ENCODE measurements around the gene RCVRN.

Gene RCVRN

DNA sequence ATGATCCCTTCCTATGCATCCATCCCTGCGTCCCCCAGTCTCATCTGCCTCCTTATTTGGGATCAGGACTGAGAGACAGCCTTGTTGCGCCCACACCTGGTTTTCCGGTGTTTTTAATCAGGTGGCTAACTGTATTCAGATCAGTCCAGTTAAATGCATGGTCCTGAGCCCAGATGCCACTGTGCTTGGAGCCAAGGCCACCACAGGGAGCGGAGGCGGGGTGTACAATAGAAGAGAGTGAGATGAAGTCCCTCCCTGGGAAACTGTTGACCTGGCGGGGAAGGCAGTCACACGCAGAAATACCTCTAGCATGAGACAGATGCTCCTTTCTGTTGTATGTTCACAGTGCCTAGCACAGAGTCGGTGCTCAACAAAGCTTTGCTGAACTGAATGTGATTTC is 6.3 kb downstream of the RCVRN start:
- no peak for DNase-seq (ENCODE audit: low spot score)

GRCh38 chr17:9897372-9897968 is 7.6 kb downstream of the RCVRN start:
- DNase-seq (ENCODE audit: low spot score): no peak

- no peak for DNase-seq (ENCODE audit: low spot score)
These were observed 9.1 kb downstream of the RCVRN start for GRCh38 chr17:9895923-9896322.

- no peak for DNase-seq (ENCODE audit: low spot score)
These were observed 10.8 kb downstream of the RCVRN start for GRCh38 chr17:9894231-9894630.

- no peak for DNase-seq (ENCODE audit: low spot score)
These were observed 11.6 kb downstream of the RCVRN start for GRCh38 chr17:9893411-9894012.

DNA sequence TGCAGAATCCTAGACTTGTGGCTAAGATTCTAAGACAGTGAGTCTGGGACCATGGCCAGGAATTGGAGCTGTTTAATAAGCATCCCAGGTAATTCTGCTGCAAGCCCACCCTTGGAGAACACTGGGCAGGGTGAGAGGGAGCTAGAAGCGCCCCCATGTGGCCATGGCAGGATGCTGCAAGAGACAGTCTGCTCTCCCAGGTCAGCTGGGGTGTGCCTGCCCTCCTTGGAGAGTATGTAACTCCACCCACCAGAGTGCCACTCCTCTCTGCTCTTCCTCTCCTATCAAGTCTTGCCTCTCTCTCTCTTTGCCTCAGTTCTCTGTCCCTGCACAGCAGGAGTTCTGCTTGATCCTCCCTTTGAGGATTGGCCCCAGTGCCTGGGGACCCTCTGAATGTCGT is 14.9 kb downstream of the RCVRN start:
- DNase-seq (ENCODE audit: low spot score): no peak

GRCh38 chr17:9887508-9887907 is 17.6 kb downstream of the RCVRN start:
- no peak for DNase-seq (ENCODE audit: low spot score)

- peak; percentile 41 for DNase-seq (ENCODE audit: low spot score)
These were observed 18.7 kb downstream of the RCVRN start for GRCh38 chr17:9886141-9886930.

DNA sequence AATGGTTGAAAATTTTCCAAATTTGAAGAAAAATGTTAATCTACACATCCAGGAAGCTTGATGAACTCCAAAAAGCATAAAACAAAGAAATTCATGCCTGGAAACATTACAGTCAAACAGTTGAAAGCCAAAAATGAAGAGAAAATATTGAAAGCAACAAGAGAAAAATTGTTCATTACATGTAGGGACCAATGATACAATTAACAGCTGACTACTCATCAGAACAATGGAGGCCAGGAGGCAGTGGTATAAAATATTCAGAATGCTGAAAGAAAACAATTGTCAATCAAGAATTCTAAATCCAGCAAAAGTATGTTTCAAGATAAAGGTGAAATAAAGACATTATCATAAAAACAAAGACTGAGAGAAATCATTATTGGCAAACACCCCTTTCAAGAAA is 21.6 kb downstream of the RCVRN start:
- no peak for DNase-seq (ENCODE audit: low spot score)

DNA sequence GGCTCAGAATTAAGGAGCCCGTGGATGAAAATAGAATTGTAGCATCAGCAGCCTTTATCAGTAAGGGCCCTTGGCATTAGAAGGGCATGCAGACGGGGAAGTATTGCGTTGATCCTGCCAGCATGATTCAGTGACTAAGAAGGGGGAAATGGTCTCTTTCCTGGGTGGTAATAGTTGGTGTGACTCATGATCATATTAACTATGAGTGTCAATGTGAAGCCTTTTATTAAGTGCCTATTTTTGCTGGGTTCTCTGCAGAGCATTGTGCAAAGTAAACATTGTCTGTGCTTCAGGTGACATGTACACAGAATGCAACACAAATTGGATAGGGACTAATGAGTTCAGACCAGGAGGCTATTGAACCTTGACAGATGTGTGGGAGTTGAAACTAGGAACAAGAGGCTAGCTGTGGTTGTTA is 24.5 kb downstream of the RCVRN start:
- DNase-seq (ENCODE audit: low spot score): peak; percentile 52

DNA sequence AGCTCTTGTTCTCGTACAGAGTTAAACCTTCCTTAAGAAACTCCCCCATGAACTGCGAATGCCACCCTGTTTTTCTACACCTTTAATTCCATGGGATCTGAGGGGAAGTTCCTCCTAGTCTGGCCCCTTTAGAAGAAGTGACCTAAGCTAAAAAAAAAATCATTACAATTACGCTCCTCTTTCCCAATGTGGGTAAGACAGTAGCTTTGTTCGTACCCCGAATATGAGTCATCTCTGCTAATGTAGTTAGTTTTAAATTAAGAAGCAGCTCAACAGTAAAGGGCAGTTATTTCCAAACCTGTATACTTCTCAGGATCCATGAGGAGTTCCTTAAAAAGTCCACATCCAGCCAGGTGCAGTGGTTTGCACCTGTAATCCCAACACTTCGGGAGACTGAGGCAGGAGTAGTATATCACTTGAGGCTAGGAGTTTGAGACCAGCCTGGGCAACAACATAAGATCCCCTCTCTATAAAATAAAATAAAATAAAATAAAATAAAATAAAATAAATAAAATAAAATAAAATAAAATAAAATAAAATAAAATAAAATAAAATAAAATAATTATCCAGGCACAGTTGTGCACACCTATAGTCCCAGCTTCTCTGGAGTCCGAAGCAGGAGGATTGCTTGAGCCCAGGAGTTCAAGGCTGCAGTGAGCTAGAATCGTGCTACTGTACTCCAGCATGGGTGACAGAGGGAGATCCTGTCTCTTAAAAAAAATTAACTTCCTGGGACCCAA is 26.1 kb downstream of the RCVRN start:
- DNase-seq (ENCODE audit: low spot score): no peak

DNA sequence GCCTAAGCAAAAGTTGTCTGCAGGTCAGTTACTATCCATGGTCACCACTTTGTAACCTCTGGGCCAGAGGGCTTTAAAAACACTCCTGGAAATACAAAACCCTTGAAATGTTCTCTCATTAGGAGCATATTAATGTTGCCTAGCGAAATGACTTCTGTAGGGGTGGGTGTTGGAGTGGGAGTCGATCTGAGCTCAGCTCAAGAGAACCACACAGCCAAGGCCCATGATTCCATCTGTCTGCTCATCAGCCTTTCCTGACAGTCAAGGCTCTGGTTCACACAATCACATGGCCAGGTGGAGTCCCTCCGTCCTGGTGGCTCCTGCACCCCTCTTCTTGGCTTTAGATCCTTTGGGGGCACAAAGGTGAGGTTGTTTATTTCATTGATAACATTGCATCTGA is 26.7 kb downstream of the RCVRN start:
- peak; percentile 51 for DNase-seq (ENCODE audit: low spot score)

DNA sequence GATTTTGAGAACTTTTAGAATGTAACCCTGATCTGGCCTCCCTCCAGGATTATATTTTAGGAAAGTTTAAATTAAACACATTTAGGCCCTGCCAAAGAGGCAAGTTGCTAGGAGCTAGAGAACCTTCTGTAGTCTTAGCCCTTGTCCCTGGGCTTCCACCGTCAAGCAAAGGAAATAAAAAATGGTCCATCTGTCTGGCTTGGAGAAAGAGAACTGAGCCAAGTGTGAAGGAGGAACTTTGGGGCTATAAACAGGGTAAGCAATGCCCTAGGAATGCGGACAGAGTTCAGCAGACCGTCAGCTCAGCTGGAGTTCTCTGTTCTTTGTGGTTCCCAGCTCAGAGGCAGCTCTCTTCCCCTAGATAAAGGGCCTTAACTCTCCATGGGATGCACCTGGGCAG is 29.6 kb downstream of the RCVRN start:
- peak; percentile 40 for DNase-seq (ENCODE audit: low spot score)

GRCh38 chr17:9874722-9875121 is 30.3 kb downstream of the RCVRN start:
- no peak for DNase-seq (ENCODE audit: low spot score)

GRCh38 chr17:9872852-9873251 is 32.2 kb downstream of the RCVRN start:
- no peak for DNase-seq (ENCODE audit: low spot score)

DNA sequence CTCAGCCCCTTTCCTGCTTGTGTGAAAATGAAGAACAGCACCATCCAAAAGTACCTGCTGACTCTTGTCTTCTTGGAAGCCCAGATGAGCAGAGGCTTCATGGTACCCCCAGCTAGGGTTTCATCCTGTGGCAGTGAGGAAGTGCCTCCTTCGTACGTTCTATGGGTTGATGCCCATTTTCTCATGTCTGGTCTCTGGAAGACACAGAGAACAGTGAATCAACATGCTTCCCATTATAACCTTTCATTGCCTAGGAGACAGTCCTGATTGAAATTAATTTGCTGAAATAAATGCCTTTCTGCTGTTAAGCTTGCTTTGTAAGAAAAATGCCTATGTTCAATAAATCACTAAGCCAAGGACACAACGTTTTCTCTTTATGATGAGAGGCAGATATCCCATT is 36.5 kb downstream of the RCVRN start:
- peak; percentile 44 for DNase-seq (ENCODE audit: low spot score)

GRCh38 chr17:9865586-9865985 is 39.5 kb downstream of the RCVRN start:
- no peak for DNase-seq (ENCODE audit: low spot score)

- DNase-seq (ENCODE audit: low spot score): no peak
These were observed 42.1 kb downstream of the RCVRN start for GRCh38 chr17:9862949-9863348.

GRCh38 chr17:9862220-9862619 is 42.9 kb downstream of the RCVRN start:
- DNase-seq (ENCODE audit: low spot score): no peak

DNA sequence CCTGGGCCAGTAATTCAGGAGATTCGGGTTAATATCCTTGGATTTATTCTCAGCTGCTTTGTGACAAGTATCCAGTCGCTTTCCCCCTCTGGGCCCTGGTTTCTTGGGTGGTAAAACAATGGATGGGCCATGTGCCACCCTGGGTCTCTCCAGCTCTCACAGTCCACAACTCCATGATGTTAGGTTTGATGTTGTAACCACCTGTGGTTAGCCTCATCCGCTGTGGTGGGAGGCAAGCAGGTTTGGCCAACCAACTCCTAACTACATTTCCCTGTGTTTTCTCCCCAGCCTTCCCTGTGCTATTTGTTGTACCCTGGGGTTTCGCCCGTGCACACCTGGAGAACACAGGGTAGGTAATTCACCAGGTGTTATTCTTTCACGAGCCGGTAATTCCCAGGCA is 44.2 kb downstream of the RCVRN start:
- DNase-seq (ENCODE audit: low spot score): no peak

GRCh38 chr17:9859781-9860180 is 45.3 kb downstream of the RCVRN start:
- no peak for DNase-seq (ENCODE audit: low spot score)

GRCh38 chr17:9855036-9855435 is 50.0 kb downstream of the RCVRN start:
- DNase-seq (ENCODE audit: low spot score): no peak

DNA sequence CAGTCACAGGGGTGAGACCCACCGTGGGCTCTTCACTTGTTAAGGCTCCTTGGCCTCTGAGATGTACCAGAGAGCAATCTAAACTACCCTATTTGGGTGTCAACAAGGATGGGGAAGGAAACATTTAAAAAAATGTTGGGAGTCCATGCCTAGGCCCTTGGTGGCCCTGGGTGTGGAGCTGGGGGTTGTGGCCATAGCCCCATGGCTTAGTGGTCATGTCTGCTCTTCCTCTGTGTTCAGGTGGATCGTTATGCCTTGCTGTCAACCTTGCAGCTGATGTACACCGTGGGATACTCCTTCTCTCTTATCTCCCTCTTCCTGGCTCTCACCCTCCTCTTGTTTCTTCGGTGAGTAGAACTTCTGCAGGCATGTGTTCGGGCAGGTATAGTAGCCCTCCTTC is 50.8 kb downstream of the RCVRN start:
- DNase-seq (ENCODE audit: low spot score): no peak

Measured in Ammon's horn (tissue), 1 donor.